HFF-Myc (cell line): ENCODE results near the gene SERINC2.

Source experiments
- DNase-seq: peaks from one replicate; pipeline ENCODE4 v3.0.0-alpha.2; 2011; ENCODE audit warnings: low read depth; ENCODE audit errors: extremely low read depth
- H3K4me3 ChIP-seq: replicated peaks from 2 replicates; pipeline ENCODE4 v1.5.1; 2011; ENCODE audit warnings: low read depth, mild to moderate bottlenecking, control low read depth, low read length
- CTCF ChIP-seq: IDR thresholded peaks from 2 replicates; pipeline ENCODE4 v1.5.1; 2012; ENCODE audit warnings: mild to moderate bottlenecking, low read depth, low read length, control low read depth; ENCODE audit errors: missing control alignments

SERINC2 gene

GRCh38 chr1:31420716-31421115 is 7.7 kb downstream of the SERINC2 start:
- no peak overlapping the region for H3K4me3 ChIP-seq
- TF ChIP-seq CTCF = no peak
- no peak for DNase-seq

- DNase-seq = no peak
- TF ChIP-seq CTCF = peak; percentile 61
- H3K4me3 ChIP-seq = no peak overlapping the region
These were observed 8.5 kb downstream of the SERINC2 start for GRCh38 chr1:31421371-31422040.

- no peak overlapping the region for H3K4me3 ChIP-seq
- peak; percentile 97 for TF ChIP-seq CTCF
- DNase-seq = peak; percentile 71
These were observed 9.7 kb downstream of the SERINC2 start for GRCh38 chr1:31422505-31423319.

- no peak for TF ChIP-seq CTCF
- DNase-seq = no peak
- no peak overlapping the region for H3K4me3 ChIP-seq
These were observed 10.5 kb downstream of the SERINC2 start for GRCh38 chr1:31423418-31423947.

- TF ChIP-seq CTCF = no peak
- no peak for DNase-seq
- no peak overlapping the region for H3K4me3 ChIP-seq
These were observed 11.6 kb downstream of the SERINC2 start for GRCh38 chr1:31424568-31424967.

GRCh38 chr1:31425301-31426081 is 12.5 kb downstream of the SERINC2 start:
- no peak for TF ChIP-seq CTCF
- no peak overlapping the region for H3K4me3 ChIP-seq
- no peak for DNase-seq
